Activated CD4-positive, alpha-beta T cell treated with anti-CD3 and anti-CD28 coated beads, Interleukin-2, amount 50 U/mL, for 48 hours (primary cell): Measurements from ENCODE around the gene KRTAP19-7.

Experiments used
- DNase-seq, 2 experiments: peaks; one replicate each; pipeline ENCODE4 v3.0.0-alpha.2; 2020

The KRTAP19-7 gene, protein sequence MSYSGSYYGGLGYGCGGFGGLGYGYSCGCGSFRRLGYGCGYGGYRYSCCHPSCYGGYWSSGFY

DNA sequence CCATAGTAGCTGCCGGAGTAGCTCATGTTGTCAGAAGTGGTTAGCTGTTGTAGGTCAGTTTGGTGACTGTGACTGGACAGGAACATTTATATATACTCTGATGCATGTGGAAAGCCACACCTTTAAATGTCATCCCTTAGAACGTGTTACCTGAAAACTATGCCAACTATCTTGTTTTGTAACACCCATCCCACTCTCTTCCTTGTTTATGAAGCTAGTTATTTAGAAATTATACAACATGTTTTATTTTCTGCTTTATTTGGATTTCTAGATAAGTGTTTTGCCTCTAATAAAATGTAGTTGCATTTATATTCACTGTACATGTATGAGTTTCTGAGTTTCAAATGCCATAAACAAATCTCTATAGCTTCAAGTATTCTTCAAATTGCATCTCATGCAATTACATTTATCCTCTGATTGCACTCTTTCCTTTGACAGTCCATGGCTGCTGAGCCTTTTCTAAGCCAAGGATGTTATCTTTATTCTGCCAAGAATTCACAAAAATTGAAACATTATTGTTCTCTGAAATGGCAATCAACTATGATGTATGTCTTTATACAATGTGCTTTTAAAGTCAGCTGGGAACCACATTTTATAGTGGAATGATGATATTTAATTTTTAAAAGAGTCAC, at the start of gene KRTAP19-7:
TSS of gene KRTAP19-7 (minus strand) at position 51 of the 632 bp plus-strand sequence. CDS start at position 26, 25 bp downstream.
- no peak for DNase-seq

- no peak for DNase-seq
Measured at GRCh38 chr21:30605968-30606367, 44.9 kb upstream of the KRTAP19-7 start.

- no peak for DNase-seq
Measured at GRCh38 chr21:30600787-30601186, 39.7 kb upstream of the KRTAP19-7 start, which contains the start of gene KRTAP22-1. KRTAP22-1 (plus strand) TSS chr21:30601087.

GRCh38 chr21:30598802-30599201, 37.7 kb upstream of the KRTAP19-7 start, which contains the start of gene KRTAP6-2:
KRTAP6-2 (minus strand) TSS chr21:30598902; CDS start chr21:30598874, 28 bp downstream.
- no peak for DNase-seq

DNA sequence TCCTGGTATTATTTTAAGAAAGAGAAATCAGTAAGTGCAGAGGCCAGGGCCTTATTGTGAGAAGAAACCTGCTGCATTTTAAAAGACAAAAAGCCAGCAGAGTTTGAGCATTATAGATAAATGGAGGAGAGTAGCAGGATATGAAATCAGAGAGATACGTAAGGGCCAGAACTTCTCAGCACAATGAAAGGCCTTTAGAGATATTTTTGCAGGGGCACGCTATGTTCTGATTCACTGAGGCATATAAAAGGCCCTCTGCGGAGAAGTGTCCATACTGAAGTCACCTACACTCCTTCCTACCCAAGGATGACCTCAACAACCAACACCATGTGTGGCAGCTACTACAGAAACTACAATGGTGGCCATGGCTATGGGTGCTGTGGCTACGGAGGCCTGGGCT, 31.0 kb upstream of the KRTAP19-7 start, which contains the start of gene KRTAP6-3:
TSS of gene KRTAP6-3 (plus strand) at position 301 of the 400 bp plus-strand sequence. CDS start at position 307, 6 bp downstream.
- DNase-seq, result no peak

- DNase-seq, result no peak
Measured at GRCh38 chr21:30590297-30590696, 29.2 kb upstream of the KRTAP19-7 start, which contains the start of gene KRTAP22-2. KRTAP22-2 (minus strand) TSS chr21:30590397.

GRCh38 chr21:30582870-30583269, 21.8 kb upstream of the KRTAP19-7 start:
- DNase-seq, result no peak

GRCh38 chr21:30580132-30580531, 19.0 kb upstream of the KRTAP19-7 start:
- DNase-seq, result no peak

- DNase-seq, result no peak
Measured at GRCh38 chr21:30579346-30579745, 18.2 kb upstream of the KRTAP19-7 start.

- no peak for DNase-seq
Measured at GRCh38 chr21:30577766-30578165, 16.7 kb upstream of the KRTAP19-7 start.

- DNase-seq, result no peak
Measured at GRCh38 chr21:30567617-30568016, 6.5 kb upstream of the KRTAP19-7 start.

DNA sequence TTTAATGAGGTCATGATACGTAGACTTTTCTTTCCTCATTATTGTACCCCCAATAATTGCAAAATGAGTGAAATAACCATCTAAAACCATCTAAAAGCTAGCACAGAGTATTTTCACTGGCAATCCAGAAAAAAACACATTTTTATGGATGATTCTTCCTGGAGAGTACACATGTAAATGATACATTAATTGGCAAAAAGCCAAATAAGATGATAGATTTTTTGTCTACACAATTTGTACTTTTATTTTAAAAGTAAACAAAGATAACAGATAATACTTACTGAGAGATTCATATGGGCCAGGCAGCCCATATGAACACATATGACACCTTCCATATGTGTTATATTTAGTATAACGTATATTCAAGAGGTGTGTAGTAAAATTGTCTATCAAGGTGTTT, 2.5 kb upstream of the KRTAP19-7 start:
- no peak for DNase-seq

- no peak for DNase-seq
Measured at GRCh38 chr21:30563072-30563471, 2.0 kb upstream of the KRTAP19-7 start.

- no peak for DNase-seq
Measured at GRCh38 chr21:30561957-30562356, 843 bp upstream of the KRTAP19-7 start.

DNA sequence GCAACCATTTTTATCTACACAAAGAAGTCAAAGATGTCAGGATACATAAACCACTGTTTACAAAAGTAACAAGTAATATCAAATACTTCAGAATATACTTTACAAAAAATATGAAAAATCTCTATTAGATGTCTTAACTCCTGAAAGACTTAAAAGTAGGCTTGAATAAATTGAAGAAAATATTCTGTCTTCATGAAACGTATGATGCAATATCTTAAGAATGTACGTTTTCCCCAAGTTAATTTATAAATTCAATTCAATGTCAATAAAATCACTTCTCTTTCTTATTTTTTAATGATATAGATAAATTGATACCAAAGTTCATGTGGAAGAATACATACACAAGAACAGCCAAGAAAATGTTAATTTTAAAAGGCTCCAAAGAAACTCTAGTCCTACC, 6.0 kb downstream of the KRTAP19-7 start:
- no peak for DNase-seq

DNA sequence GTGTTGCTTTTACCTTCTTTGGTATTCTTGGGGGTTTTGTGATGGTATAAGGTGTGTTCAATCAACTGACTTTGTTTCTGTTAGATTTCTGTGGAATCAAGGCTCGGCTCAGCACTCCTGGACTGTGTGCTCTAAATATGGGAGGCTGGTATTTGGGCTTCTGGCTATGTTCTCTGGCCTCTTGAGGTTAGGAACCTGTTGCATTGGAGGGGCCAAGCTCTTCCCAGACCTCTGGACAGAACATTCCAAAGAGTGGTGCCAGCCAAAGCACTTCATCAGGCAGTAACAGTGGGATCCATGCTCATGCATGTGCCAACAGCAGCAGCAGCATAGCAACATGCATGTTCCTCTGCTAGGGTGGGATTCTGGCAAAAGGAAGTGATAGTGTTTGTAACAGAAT, 8.3 kb downstream of the KRTAP19-7 start:
- DNase-seq, result no peak

DNA sequence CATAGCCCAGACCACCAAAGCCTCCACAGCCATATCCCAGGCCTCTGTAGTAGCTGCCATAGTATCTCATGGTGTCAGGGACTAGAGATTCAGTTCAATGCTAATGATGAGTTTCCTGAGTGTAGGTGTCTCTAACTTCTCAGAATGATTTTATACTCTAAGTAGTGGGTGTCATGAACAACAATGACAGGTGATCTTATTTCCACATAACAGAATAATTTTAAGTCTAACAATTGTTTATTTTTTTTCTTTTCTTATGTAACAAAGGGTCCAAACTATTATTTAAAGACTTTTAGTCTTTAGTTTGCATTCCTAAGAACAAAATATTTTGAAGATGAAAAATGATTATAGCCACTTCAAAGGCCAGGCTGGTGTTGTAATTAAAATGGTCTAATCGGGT, 19.4 kb downstream of the KRTAP19-7 start, which contains the start of gene KRTAP19-6:
TSS of gene KRTAP19-6 (minus strand) at position 101 of the 400 bp plus-strand sequence. CDS start at position 70, 31 bp downstream.
- DNase-seq, result no peak

- DNase-seq, result no peak
Measured at GRCh38 chr21:30518876-30519275, 42.2 kb downstream of the KRTAP19-7 start.

DNA sequence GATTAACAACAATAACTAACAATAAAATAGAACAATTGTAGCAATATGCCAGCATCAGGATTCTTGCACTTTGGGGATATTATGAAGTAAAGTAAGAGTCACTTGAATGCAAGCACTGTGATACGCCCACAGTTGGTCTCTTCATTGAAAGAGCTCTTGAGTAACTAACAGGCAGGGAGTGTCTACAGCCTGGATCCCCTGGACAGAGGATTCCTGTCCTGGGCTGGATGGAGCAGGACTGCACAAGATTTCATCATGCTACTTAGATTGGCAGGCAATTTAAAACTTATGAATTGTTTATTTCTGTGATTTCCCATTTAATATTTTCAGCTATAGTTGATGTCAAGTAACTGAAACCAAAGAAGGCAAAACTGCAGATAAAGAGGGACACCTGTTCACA, 45.4 kb downstream of the KRTAP19-7 start:
- no peak for DNase-seq
